VCaP (cell line): Measurements from ENCODE around the gene GNLY.

Experiments used
- H3K27ac ChIP-seq: fragments of 450-650 bp; 2 replicates; pipeline ENCODE4 v1.5.1; 2017
- CTCF ChIP-seq: fragments of 450-650 bp; conservative IDR thresholded peaks from 2 replicates; pipeline ENCODE4 v1.5.1; 2017; ENCODE audit warnings: mild to moderate bottlenecking, moderate library complexity

GNLY gene

GRCh38 chr2:85732467-85733120 is 38.4 kb downstream of the GNLY start:
- TF ChIP-seq CTCF = no peak
- no peak overlapping the region for H3K27ac ChIP-seq

- H3K27ac ChIP-seq = no peak overlapping the region
- no peak for TF ChIP-seq CTCF
These were observed 39.2 kb downstream of the GNLY start for GRCh38 chr2:85733121-85733960.

- no peak for TF ChIP-seq CTCF
- H3K27ac ChIP-seq = no peak overlapping the region
These were observed 39.9 kb downstream of the GNLY start for GRCh38 chr2:85734015-85734414.

GRCh38 chr2:85734942-85735608 is 40.9 kb downstream of the GNLY start:
- no peak for TF ChIP-seq CTCF
- H3K27ac ChIP-seq = no peak overlapping the region

- no peak overlapping the region for H3K27ac ChIP-seq
- TF ChIP-seq CTCF = no peak
These were observed 41.5 kb downstream of the GNLY start for GRCh38 chr2:85735691-85736090.

DNA sequence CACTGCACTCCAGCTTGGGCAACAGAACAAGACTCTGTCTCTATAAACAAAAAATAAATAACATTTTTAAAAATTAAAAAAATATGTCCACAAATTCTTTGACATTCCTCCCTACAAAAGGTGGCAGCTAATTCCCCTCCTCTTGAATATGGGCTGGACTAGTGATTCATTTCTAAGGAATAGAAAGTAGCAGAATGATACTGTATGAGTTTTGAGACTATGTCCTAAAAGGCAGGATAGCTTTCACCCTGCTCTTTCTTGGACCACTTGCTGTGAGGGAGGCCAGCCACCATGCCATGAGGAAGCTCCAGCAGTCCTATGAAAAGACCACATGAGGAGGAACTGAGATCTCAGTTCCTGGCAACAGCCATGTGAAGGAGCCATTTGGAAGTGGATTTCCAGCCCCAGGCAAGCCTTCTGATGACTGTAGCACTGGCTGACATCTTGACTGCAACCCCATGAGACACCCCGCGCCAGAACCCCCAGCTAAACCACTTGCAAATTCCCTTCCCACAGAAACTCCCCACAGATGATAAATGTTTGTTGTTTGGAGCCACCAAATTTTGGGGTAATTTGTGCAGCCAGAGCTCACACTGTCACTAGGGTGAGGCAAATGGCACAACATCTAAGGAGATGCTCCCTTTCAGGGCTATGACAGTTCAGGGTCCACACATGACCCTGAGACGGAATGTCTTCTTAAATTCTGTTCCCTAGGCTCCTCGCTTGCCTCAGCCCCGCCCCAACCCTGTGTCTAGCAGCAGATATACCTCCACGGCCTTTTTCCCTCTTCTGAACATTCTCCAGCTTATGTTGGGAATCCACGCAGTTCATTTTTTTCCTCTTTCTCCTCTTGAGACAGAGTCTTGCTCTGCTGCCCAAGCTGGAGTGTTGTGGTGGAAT is 42.5 kb downstream of the GNLY start:
- H3K27ac ChIP-seq = no peak overlapping the region
- no peak for TF ChIP-seq CTCF
